ENCODE measurements around the gene MMS19. TPM values are rescaled to one million over a fixed set of nuclear protein-coding genes. Genes with fewer than 3 reads are reported as not detected.

MMS19 gene
- total and polyA plus RNA-seq, 2 donors from 2014 or later, result 49.7 to 56.1 TPM

GRCh38 chr10:97434557-97434956 is 63.7 kb downstream of the MMS19 start:
- no peak for FAIRE-seq
- H3K9ac ChIP-seq (ENCODE audit: low read length in 3 of 3), result no peak overlapping the region
- H3K27me3 ChIP-seq (ENCODE audit: control insufficient read depth, insufficient read depth, low read length), result no peaks in the 10 kb centered on the region
- H3K9me3 ChIP-seq (ENCODE audit: control insufficient read depth in 2 of 3, insufficient read depth in 1 of 3, low read length in 3 of 3), result no peaks in the 10 kb centered on the region
- H3K36me3 ChIP-seq (ENCODE audit: control insufficient read depth in 2 of 3, insufficient read depth in 3 of 3, low read length in 3 of 3), result peaks cover 14 to 60% (median 25%) of the 10 kb centered on the region in 3 donors
- no peak for DNase-seq
- no peaks in the 10 kb centered on the region for H3K4me1 ChIP-seq (ENCODE audit: control insufficient read depth in 2 of 3, insufficient read depth in 2 of 3, low read depth in 1 of 3, low read length in 3 of 3)
- H3K4me3 ChIP-seq (ENCODE audit: low read length in 3 of 3), result no peak overlapping the region
- H3K27ac ChIP-seq (ENCODE audit: low read depth in 2 of 2, low read length in 2 of 2), result no peak overlapping the region
- TF ChIP-seq CTCF (IDR thresholded peaks at IDR 0.05; ENCODE audit: borderline replicate concordance, extremely low read depth, insufficient read depth), result no peak
- intact Hi-C loops (cut with DNase I), result no loop called here

GRCh38 chr10:97434055-97434454 is 64.2 kb downstream of the MMS19 start:
- intact Hi-C loops (cut with DNase I), result no loop called here

GRCh38 chr10:97428572-97428981 is 69.6 kb downstream of the MMS19 start:
- H3K9me3 ChIP-seq (ENCODE audit: control insufficient read depth in 2 of 3, insufficient read depth in 1 of 3, low read length in 3 of 3), result no peaks in the 10 kb centered on the region
- intact Hi-C loops (cut with DNase I), result no loop called here
- peaks cover 11 to 22% (median 15%) of the 10 kb centered on the region in 3 donors for H3K36me3 ChIP-seq (ENCODE audit: control insufficient read depth in 2 of 3, insufficient read depth in 3 of 3, low read length in 3 of 3)
- peaks cover 0 to 15% (median 7%) of the 10 kb centered on the region in 3 donors for H3K4me1 ChIP-seq (ENCODE audit: control insufficient read depth in 2 of 3, insufficient read depth in 2 of 3, low read depth in 1 of 3, low read length in 3 of 3)
- FAIRE-seq (no peak), DNase-seq (no peak)
- H3K4me3 ChIP-seq (ENCODE audit: low read length in 3 of 3), result no peak overlapping the region
- TF ChIP-seq CTCF (IDR thresholded peaks at IDR 0.05; ENCODE audit: borderline replicate concordance, extremely low read depth, insufficient read depth), result no peak
- H3K9ac ChIP-seq (ENCODE audit: low read length in 3 of 3), result no peak overlapping the region
- H3K27me3 ChIP-seq (ENCODE audit: control insufficient read depth, insufficient read depth, low read length), result no peaks in the 10 kb centered on the region
- no peak overlapping the region for H3K27ac ChIP-seq (ENCODE audit: low read depth in 2 of 2, low read length in 2 of 2)

More at GRCh38 chr10:97434055-97434454, 64.2 kb downstream of the MMS19 start:
- DNase-seq (peak in 1 of 5 donors; percentile 29), FAIRE-seq (no peak)
- no peaks in the 10 kb centered on the region for H3K27me3 ChIP-seq (ENCODE audit: control insufficient read depth, insufficient read depth, low read length)
- H3K4me1 ChIP-seq (ENCODE audit: control insufficient read depth in 2 of 3, insufficient read depth in 2 of 3, low read depth in 1 of 3, low read length in 3 of 3), result no peaks in the 10 kb centered on the region
- no peak overlapping the region for H3K4me3 ChIP-seq (ENCODE audit: low read length in 3 of 3)
- no peak overlapping the region for H3K9ac ChIP-seq (ENCODE audit: low read length in 3 of 3)
- H3K27ac ChIP-seq (ENCODE audit: low read depth in 2 of 2, low read length in 2 of 2), result no peak overlapping the region
- no peaks in the 10 kb centered on the region for H3K9me3 ChIP-seq (ENCODE audit: control insufficient read depth in 2 of 3, insufficient read depth in 1 of 3, low read length in 3 of 3)
- no peak for TF ChIP-seq CTCF (IDR thresholded peaks at IDR 0.05; ENCODE audit: borderline replicate concordance, extremely low read depth, insufficient read depth)
- H3K36me3 ChIP-seq (ENCODE audit: control insufficient read depth in 2 of 3, insufficient read depth in 3 of 3, low read length in 3 of 3), result peaks cover 17 to 57% (median 24%) of the 10 kb centered on the region in 3 donors
